GM18873 (cell line): ENCODE results near the gene CSRNP3.

Experiments used
- ATAC-seq: cut with Tn5 transposase; IDR thresholded peaks from one replicate; pipeline ENCODE4 v1.9.1; 2021; ENCODE audit warnings: mild to moderate bottlenecking, moderate library complexity, moderate number of reproducible peaks; ENCODE audit not compliant: unreplicated experiment, low FRiP score

The CSRNP3 gene

DNA sequence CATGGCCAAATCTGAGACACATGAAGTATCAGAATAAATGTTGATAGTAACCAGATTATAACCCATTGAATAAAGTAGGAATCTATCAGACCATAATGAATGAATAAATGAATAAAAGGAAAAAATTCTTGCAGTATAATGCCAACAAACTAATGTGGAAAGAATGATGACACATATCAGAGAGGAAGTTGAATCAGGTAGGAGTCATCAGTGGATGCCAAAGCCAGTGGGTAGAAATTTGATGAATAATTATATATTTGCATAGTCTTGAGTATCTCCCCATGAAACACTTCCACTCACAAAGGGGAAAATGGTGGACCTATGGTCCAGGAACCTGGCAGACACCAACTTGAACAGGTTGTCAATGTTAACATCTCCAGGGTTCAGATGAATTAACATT lies 255.9 kb downstream of the CSRNP3 start:
- ATAC-seq: no peak
